HG03575 (cell line): Measurements from ENCODE around the gene RASGRF1.

Experiments used
- ATAC-seq: cut with Tn5 transposase; IDR thresholded peaks from one replicate; pipeline ENCODE4 v1.9.1; 2021; ENCODE audit not compliant: unreplicated experiment, insufficient number of reproducible peaks, low FRiP score; ENCODE audit errors: extremely low read depth

RASGRF1 gene

GRCh38 chr15:79075256-79075655, 15.3 kb downstream of the RASGRF1 start:
- ATAC-seq, result no peak

GRCh38 chr15:79073336-79073735, 17.2 kb downstream of the RASGRF1 start:
- no peak for ATAC-seq

GRCh38 chr15:79071901-79072300, 18.7 kb downstream of the RASGRF1 start:
- no peak for ATAC-seq

GRCh38 chr15:79068790-79069189, 21.8 kb downstream of the RASGRF1 start:
- ATAC-seq, result no peak

- no peak for ATAC-seq
Measured at GRCh38 chr15:79067969-79068368, 22.6 kb downstream of the RASGRF1 start.

GRCh38 chr15:79067072-79067833, 23.3 kb downstream of the RASGRF1 start:
- no peak for ATAC-seq

GRCh38 chr15:79066391-79067071, 24.0 kb downstream of the RASGRF1 start:
- ATAC-seq, result no peak

GRCh38 chr15:79065706-79066376, 24.7 kb downstream of the RASGRF1 start:
- ATAC-seq, result no peak

GRCh38 chr15:79065361-79065705, 25.2 kb downstream of the RASGRF1 start:
- no peak for ATAC-seq

- no peak for ATAC-seq
Measured at GRCh38 chr15:79064496-79064895, 26.1 kb downstream of the RASGRF1 start.

- no peak for ATAC-seq
Measured at GRCh38 chr15:79060175-79060574, 30.4 kb downstream of the RASGRF1 start.

GRCh38 chr15:79059081-79059572, 31.5 kb downstream of the RASGRF1 start:
- no peak for ATAC-seq

- no peak for ATAC-seq
Measured at GRCh38 chr15:79058260-79058850, 32.2 kb downstream of the RASGRF1 start.

- no peak for ATAC-seq
Measured at GRCh38 chr15:79057050-79057449, 33.5 kb downstream of the RASGRF1 start.

- no peak for ATAC-seq
Measured at GRCh38 chr15:79054350-79054749, 36.2 kb downstream of the RASGRF1 start.

GRCh38 chr15:79053894-79054293, 36.7 kb downstream of the RASGRF1 start:
- no peak for ATAC-seq

GRCh38 chr15:79051941-79052731, 38.4 kb downstream of the RASGRF1 start:
- ATAC-seq, result no peak

GRCh38 chr15:79051029-79051428, 39.6 kb downstream of the RASGRF1 start:
- no peak for ATAC-seq

GRCh38 chr15:79050341-79050740, 40.2 kb downstream of the RASGRF1 start:
- ATAC-seq, result no peak
